ENCODE measurements around the gene IKZF4.

The IKZF4 gene

GRCh38 chr12:56084958-56085543, 64.2 kb downstream of the IKZF4 start:
- no peak for DNase-seq

- DNase-seq, result no peak
Observed at GRCh38 chr12:56086096-56086495, 65.3 kb downstream of the IKZF4 start.

- DNase-seq, result no peak
Observed at GRCh38 chr12:56086608-56087007, 65.8 kb downstream of the IKZF4 start.

GRCh38 chr12:56087220-56087619, 66.4 kb downstream of the IKZF4 start:
- DNase-seq, result peak in 1 of 2 donors; percentile 35
